Endothelial cell (in vitro differentiated cells): ENCODE results near the gene FAM25A. TPM values are rescaled to one million over a fixed set of nuclear protein-coding genes. Genes with fewer than 3 reads are reported as not detected.

ENCODE experiments used
- DNase-seq: peaks from one replicate; pipeline ENCODE4 v3.0.0; 2021; ENCODE audit warnings: low spot score
- H3K27ac Mint-ChIP-seq: one replicate; pipeline ENCODE4 v1.8.0; 2021; ENCODE audit warnings: mixed read lengths, inconsistent platforms; ENCODE audit not compliant: unreplicated experiment
- H3K27me3 Mint-ChIP-seq: one replicate; pipeline ENCODE4 v1.8.0; 2021; ENCODE audit warnings: mild to moderate bottlenecking, moderate library complexity, mixed read lengths, inconsistent platforms; ENCODE audit not compliant: unreplicated experiment
- H3K36me3 Mint-ChIP-seq: one replicate; pipeline ENCODE4 v1.8.0; 2021; ENCODE audit warnings: mild to moderate bottlenecking, low read depth, mixed read lengths, inconsistent platforms; ENCODE audit not compliant: unreplicated experiment
- H3K4me1 Mint-ChIP-seq: one replicate; pipeline ENCODE4 v1.8.0; 2021; ENCODE audit warnings: mild to moderate bottlenecking, mixed read lengths, inconsistent platforms; ENCODE audit not compliant: unreplicated experiment
- H3K4me3 Mint-ChIP-seq: one replicate; pipeline ENCODE4 v1.8.0; 2021; ENCODE audit warnings: mild to moderate bottlenecking, mixed read lengths, inconsistent platforms; ENCODE audit not compliant: unreplicated experiment
- H3K9me3 Mint-ChIP-seq: one replicate; pipeline ENCODE4 v1.8.0; 2021; ENCODE audit warnings: mixed read lengths, inconsistent platforms; ENCODE audit not compliant: unreplicated experiment
- total RNA-seq: library from RNA; stranded (reverse); fragmentation: NEBNext Ultra II Directional; extraction: Animal tissue kit (Norgen Biotek cat#: 25700); gene quantifications from one replicate; pipeline ENCODE4 v1.2.1, GENCODE V29; 2021; ENCODE audit not compliant: unreplicated experiment
- TF ChIP-seq, protein P1 (sequence below): fragments of 200-600 bp; sonication (generic); IDR thresholded peaks from one replicate; pipeline ENCODE4 v1.5.0; 2021; ENCODE audit warnings: antibody characterized with exemption; ENCODE audit not compliant: unreplicated experiment

FAM25A gene
- total RNA-seq, 1 donor from 2014 or later, result not detected

DNA sequence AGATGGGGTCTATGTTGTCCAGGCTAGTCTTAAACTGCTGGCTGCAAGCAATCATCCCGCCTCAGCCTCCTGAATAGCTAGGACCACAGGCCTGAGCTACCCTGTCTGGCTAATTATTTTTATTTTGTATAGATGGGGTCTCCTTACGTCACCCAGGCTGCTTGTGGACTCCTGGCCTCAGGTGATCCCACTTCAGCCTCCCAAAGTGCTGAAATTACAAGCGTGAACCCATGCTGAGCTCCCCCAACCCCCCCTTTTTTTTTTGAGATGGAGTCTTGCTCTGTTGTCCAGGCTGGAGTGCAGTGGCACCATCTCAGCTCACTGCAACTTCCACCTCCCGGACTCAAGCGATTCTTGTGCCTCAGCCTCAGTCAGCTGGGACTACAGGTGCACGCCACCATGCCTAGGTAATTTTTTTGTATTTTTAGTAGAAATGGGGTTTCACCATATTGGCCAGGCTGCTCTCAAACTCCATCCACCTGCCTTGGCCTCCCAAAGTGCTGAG lies 25.4 kb downstream of the FAM25A start:
- no peak overlapping the region for H3K27ac Mint-ChIP-seq
- H3K4me1 Mint-ChIP-seq, result no peaks in the 10 kb centered on the region
- H3K9me3 Mint-ChIP-seq, result no peaks in the 10 kb centered on the region
- TF ChIP-seq, protein P1, sequence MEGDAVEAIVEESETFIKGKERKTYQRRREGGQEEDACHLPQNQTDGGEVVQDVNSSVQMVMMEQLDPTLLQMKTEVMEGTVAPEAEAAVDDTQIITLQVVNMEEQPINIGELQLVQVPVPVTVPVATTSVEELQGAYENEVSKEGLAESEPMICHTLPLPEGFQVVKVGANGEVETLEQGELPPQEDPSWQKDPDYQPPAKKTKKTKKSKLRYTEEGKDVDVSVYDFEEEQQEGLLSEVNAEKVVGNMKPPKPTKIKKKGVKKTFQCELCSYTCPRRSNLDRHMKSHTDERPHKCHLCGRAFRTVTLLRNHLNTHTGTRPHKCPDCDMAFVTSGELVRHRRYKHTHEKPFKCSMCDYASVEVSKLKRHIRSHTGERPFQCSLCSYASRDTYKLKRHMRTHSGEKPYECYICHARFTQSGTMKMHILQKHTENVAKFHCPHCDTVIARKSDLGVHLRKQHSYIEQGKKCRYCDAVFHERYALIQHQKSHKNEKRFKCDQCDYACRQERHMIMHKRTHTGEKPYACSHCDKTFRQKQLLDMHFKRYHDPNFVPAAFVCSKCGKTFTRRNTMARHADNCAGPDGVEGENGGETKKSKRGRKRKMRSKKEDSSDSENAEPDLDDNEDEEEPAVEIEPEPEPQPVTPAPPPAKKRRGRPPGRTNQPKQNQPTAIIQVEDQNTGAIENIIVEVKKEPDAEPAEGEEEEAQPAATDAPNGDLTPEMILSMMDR, result no peak
- DNase-seq, result no peak
- no peaks in the 10 kb centered on the region for H3K27me3 Mint-ChIP-seq
- H3K4me3 Mint-ChIP-seq, result no peak overlapping the region
- peaks cover 6% of the 10 kb centered on the region for H3K36me3 Mint-ChIP-seq

DNA sequence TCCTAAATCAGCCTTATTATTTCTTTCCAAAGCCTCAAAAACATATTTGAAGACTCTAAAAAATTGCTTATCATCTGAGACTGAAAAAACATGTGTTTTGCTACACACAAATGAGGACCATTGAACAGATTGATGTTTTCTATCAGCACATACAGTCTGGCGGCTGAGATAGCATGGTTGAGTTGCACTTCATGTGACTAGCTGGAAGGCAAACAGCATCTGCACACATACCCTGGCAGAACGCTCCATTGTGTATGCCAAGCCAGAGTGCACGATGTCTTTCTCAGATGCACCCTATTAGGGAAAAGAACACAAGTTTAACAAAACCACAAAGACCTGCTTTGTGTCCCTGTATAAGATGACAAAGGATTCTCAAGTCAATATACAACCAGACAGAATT lies 33.0 kb downstream of the FAM25A start:
- H3K9me3 Mint-ChIP-seq, result no peaks in the 10 kb centered on the region
- TF ChIP-seq, protein P1, result no peak
- H3K27ac Mint-ChIP-seq, result no peak overlapping the region
- no peak overlapping the region for H3K4me3 Mint-ChIP-seq
- no peaks in the 10 kb centered on the region for H3K4me1 Mint-ChIP-seq
- H3K36me3 Mint-ChIP-seq, result peaks cover 12% of the 10 kb centered on the region
- DNase-seq, result no peak
- H3K27me3 Mint-ChIP-seq, result no peaks in the 10 kb centered on the region

DNA sequence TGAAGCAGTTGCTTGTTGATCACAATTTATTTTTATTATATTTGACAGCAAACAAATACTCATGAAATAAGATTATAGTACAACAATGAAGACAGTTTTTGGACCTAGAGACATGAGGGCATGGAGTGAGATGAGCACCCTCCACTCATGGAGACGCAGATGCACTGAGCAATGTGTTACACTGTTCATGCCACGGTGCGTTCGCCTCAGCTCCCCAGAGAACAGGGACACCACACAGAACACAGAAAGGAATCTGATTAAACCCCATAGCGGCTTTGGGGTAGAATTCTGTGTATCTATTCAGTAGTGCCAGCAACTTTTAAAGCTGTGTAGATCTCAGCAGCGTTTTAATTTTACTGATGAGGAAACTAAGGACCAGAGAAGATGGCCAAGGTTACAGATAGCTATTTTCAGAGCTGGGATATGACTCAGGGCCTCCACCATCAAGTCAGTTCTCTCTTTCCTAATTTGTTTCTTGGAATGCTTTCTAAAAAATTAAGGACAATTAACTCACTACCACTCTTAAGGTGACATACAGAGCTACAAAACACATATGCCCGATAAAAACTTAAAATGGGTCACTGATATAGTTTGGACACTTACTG lies 33.6 kb downstream of the FAM25A start:
- Mint-ChIP-seq H3K4me3 (no peak overlapping the region), H3K4me1 (no peaks in the 10 kb centered on the region), H3K27ac (no peak overlapping the region), H3K9me3 (no peaks in the 10 kb centered on the region), H3K36me3 (peaks cover 12% of the 10 kb centered on the region), H3K27me3 (no peaks in the 10 kb centered on the region)
- TF ChIP-seq, protein P1, result no peak
- no peak for DNase-seq

DNA sequence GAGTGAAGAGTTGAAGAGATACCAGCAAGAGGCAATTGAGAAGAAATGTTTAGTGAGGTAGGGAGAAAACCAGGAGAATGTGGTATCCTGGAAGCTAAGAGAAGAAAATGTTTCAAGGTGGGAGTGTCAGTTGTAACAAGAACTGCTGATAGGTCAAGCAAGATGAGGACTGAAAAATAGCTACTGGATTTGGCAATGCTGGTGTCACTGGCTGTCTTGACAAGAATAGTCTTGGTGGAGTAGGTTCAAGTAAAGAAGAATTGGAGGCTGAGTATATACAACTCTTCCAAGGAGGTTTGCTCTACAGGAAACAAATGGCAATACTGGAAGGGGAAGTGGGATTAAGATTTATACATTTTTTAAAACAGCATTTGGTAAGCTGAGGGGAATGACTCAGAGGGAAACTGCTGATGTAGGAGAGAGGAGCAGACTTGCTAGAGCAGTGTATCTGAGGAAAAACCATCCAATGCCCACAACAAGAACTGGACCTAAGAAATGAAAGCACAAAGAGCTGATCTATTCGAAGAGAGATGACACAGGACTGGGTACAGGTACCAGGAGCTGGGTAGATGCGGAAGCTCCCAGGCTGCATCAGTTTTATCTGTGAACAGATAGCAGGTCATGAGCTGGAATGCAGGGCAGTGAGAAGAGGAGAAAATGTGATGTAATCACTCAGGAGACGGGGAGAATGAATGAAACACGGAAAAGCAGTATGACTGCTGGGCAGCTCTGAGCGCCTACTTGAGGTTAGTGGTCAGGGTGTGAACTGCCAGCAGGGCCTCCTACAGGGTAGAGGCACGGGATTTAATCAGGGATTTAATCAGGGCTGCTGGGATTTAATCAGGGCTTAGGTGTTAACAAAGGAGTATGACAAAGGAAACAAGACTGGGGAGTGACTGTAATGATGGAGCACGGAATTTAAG lies 34.5 kb downstream of the FAM25A start:
- Mint-ChIP-seq H3K9me3 (no peaks in the 10 kb centered on the region), H3K27me3 (no peaks in the 10 kb centered on the region), H3K27ac (no peak overlapping the region), H3K4me1 (no peaks in the 10 kb centered on the region), H3K4me3 (no peak overlapping the region), H3K36me3 (peaks cover 16% of the 10 kb centered on the region)
- no peak for DNase-seq
- TF ChIP-seq, protein P1, result no peak

DNA sequence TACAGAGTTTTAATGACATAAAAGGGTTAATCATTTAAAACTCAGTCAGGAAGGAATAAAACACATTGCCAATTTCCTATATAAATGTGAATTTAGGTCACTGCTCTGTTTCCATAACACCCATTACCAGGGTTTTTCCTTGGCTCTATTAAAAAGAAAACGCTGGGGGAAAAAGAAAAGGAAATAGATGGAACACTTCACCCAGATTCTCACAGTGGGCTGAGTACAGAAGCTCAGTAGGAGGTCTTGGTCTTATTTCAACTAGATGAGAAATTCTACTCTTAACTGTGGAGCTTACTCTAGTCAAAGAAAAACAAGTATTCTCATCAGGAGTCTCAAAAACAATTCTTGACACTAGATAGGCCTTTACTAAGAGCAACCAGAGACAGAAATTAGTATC lies 38.1 kb downstream of the FAM25A start:
- H3K4me1 Mint-ChIP-seq, result no peaks in the 10 kb centered on the region
- no peaks in the 10 kb centered on the region for H3K27me3 Mint-ChIP-seq
- DNase-seq, result no peak
- TF ChIP-seq, protein P1, result no peak
- H3K9me3 Mint-ChIP-seq, result no peaks in the 10 kb centered on the region
- H3K27ac Mint-ChIP-seq, result no peak overlapping the region
- H3K4me3 Mint-ChIP-seq, result no peak overlapping the region
- H3K36me3 Mint-ChIP-seq, result peaks cover 10% of the 10 kb centered on the region
